ENCODE data around the gene ZFHX3.

DNA sequence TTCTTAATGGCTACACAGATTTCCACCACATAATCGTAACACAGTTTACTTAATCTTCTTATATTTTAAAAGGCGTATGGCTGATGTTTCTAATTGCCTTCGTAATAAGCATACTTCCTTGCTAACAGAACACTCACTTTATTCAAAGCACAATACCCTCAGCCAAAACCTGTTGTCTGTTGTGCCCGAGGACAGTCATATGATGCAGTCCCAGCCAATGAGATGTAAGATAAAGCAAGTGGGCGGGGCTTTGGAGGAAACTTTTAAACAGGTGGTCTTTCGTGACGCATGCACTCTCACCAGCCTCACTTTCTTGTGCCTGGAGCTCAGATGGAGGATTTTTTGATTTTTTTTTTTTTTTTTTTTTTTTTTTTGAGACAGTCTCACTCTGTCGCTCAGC, 174.1 kb downstream of the ZFHX3 start:
- no peak for TF ChIP-seq EZH2 (IDR thresholded peaks at IDR 0.05; ENCODE audit: borderline replicate concordance, insufficient read depth, low read length, poor library complexity, severe bottlenecking)
- TF ChIP-seq, protein P1, sequence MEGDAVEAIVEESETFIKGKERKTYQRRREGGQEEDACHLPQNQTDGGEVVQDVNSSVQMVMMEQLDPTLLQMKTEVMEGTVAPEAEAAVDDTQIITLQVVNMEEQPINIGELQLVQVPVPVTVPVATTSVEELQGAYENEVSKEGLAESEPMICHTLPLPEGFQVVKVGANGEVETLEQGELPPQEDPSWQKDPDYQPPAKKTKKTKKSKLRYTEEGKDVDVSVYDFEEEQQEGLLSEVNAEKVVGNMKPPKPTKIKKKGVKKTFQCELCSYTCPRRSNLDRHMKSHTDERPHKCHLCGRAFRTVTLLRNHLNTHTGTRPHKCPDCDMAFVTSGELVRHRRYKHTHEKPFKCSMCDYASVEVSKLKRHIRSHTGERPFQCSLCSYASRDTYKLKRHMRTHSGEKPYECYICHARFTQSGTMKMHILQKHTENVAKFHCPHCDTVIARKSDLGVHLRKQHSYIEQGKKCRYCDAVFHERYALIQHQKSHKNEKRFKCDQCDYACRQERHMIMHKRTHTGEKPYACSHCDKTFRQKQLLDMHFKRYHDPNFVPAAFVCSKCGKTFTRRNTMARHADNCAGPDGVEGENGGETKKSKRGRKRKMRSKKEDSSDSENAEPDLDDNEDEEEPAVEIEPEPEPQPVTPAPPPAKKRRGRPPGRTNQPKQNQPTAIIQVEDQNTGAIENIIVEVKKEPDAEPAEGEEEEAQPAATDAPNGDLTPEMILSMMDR (IDR thresholded peaks at IDR 0.05; ENCODE audit: poor library complexity, severe bottlenecking), result no peak
- no peak for TF ChIP-seq POLR2AphosphoS5 (IDR thresholded peaks at IDR 0.05)

Measured in neural cell (in vitro differentiated cells).